GM12872 (cell line): ENCODE data around the gene ARID5A.

Experiments used
- CTCF ChIP-seq: IDR thresholded peaks from 3 replicates; pipeline ENCODE4 v1.5.1; 2011; ENCODE audit warnings: low read depth, mild to moderate bottlenecking, low read length, moderate library complexity; ENCODE audit not compliant: insufficient read depth

ARID5A gene

GRCh38 chr2:96564026-96564425 lies 27.5 kb downstream of the ARID5A start:
- TF ChIP-seq CTCF: no peak

- TF ChIP-seq CTCF: no peak
Observed at GRCh38 chr2:96564563-96564962, 28.0 kb downstream of the ARID5A start.

GRCh38 chr2:96565111-96565510 lies 28.6 kb downstream of the ARID5A start:
- TF ChIP-seq CTCF: no peak

GRCh38 chr2:96568094-96568493 lies 31.5 kb downstream of the ARID5A start:
- no peak for TF ChIP-seq CTCF

GRCh38 chr2:96574364-96574763 lies 37.8 kb downstream of the ARID5A start:
- TF ChIP-seq CTCF: peak; percentile 25; the same call in 1 of the 3 replicates

GRCh38 chr2:96575785-96576456 lies 39.4 kb downstream of the ARID5A start:
- no peak for TF ChIP-seq CTCF

GRCh38 chr2:96577501-96577900 lies 40.9 kb downstream of the ARID5A start:
- TF ChIP-seq CTCF: no peak

- no peak for TF ChIP-seq CTCF
Observed at GRCh38 chr2:96578731-96579130, 42.2 kb downstream of the ARID5A start.
